ENCODE measurements around the gene REL. TPM values are rescaled to one million over a fixed set of nuclear protein-coding genes. Genes with fewer than 3 reads are reported as not detected.
"Not testable (repeated sequence)": the region's sequence is repeated elsewhere in the genome, so short reads cannot be mapped to it uniquely, and the experiment has no call there.

REL gene
- total RNA-seq, 4 donors from 2014 or later: 15.0 to 32.1 (median 16.9) TPM

DNA sequence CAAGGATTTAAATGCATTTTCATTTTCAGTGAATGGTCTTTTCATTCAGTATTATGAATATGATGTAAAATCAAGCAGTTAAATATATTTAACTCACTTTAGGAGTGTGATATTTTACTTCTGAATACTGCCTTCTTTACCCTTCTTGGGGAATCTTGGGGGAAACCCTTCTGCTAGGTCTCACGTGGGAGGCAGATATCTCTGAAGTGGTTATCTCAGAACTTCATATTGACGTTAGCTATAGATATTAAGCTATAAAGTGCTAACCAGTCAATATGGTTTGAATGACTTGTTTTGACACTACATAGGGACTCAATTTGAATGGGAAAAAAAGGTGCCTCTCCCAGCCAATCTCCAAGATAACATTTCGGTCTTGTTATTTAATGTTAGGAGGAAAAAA, 9.8 kb downstream of the REL start:
- intact Hi-C loops (cut with DNase I): no loop called here
- WGBS, 2 donors: 91 to 92% methylated on average over 3 of the region's 3 CpGs
- H3K9me3 ChIP-seq: no peaks in the 10 kb centered on the region

DNA sequence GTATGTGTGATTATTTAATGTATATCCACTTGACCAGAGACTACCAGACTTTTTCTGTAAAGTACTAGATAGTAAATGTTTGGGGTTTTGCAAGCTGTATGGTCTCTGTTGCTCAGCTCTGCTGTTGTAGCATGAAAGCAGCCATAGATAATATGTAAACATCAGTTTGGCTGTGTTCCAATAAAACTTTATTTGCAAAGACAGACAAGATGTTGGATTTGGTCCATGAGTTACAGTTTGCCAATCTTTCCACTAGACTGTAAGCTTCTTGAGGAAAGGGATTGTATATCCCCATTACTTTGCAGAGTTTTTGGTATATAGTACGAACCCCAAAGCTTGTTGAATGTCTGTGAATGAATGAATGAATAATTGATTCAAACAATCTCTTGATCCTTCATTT, 17.2 kb downstream of the REL start:
- TF ChIP-seq, protein P1, sequence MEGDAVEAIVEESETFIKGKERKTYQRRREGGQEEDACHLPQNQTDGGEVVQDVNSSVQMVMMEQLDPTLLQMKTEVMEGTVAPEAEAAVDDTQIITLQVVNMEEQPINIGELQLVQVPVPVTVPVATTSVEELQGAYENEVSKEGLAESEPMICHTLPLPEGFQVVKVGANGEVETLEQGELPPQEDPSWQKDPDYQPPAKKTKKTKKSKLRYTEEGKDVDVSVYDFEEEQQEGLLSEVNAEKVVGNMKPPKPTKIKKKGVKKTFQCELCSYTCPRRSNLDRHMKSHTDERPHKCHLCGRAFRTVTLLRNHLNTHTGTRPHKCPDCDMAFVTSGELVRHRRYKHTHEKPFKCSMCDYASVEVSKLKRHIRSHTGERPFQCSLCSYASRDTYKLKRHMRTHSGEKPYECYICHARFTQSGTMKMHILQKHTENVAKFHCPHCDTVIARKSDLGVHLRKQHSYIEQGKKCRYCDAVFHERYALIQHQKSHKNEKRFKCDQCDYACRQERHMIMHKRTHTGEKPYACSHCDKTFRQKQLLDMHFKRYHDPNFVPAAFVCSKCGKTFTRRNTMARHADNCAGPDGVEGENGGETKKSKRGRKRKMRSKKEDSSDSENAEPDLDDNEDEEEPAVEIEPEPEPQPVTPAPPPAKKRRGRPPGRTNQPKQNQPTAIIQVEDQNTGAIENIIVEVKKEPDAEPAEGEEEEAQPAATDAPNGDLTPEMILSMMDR (IDR thresholded peaks at IDR 0.05): no peak
- TF ChIP-seq POLR2A (IDR thresholded peaks at IDR 0.05): no peak
- H3K27me3 ChIP-seq: no peaks in the 10 kb centered on the region
- 95 to 98% methylated on average over 1 of the region's 1 CpG for WGBS, 2 donors
- H3K36me3 ChIP-seq: peaks cover 4 to 6% of the 10 kb centered on the region in 2 donors
- DNase-seq: no peak
- peaks cover 0 to 13% of the 10 kb centered on the region in 2 donors for H3K4me1 ChIP-seq
- no peak overlapping the region for H3K27ac ChIP-seq
- no peaks in the 10 kb centered on the region for H3K9me3 ChIP-seq
- intact Hi-C loops (cut with DNase I): no loop called here
- no peak overlapping the region for H3K4me3 ChIP-seq (replicated peaks in 1 of 3)

More for the DNA sequence above, 9.8 kb downstream of the REL start:
- H3K27me3 ChIP-seq: no peaks in the 10 kb centered on the region
- TF ChIP-seq, protein P1 (IDR thresholded peaks at IDR 0.05): no peak
- TF ChIP-seq POLR2A (IDR thresholded peaks at IDR 0.05): no peak
- DNase-seq: no peak
- peaks cover 10 to 11% of the 10 kb centered on the region in 2 donors for H3K4me1 ChIP-seq
- H3K27ac ChIP-seq: no peak overlapping the region
- H3K36me3 ChIP-seq: peaks cover 4 to 6% of the 10 kb centered on the region in 2 donors
- H3K4me3 ChIP-seq (replicated peaks in 1 of 3): no peak overlapping the region

DNA sequence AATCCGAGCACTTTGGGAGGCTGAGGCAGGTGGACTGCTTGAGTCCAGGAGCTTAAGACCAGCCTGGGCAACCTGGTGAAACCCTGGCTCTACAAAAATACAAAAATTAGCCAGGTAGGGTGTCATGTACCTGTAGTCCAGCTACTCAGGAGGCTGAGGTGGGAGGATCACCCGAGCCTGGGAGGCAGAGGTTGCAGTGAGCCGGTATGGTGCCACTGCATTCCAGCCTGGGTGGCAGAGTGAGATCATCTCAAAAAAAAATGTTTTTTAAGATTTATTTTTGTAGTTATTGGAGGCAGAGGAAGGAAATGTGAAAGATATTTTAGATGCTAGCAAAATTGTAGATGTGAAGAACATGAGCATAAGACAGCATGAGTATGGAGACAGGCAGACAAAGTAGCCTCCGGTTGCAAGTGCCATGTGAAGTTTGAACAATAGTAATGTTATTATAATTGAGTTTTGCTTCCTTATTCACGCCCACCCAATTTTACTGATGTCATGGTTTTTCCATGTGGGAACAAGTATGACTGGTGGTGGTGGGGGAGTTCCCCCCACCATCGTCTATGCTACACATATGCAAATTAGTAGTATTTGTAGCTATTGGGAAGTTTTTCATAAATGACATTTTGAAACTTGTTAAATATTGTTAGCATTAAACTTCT, 18.0 kb downstream of the REL start:
- Histone ChIP-seq H3K4me1 (peaks cover 0 to 13% of the 10 kb centered on the region in 2 donors), H3K27me3 (no peaks in the 10 kb centered on the region), H3K9me3 (no peaks in the 10 kb centered on the region), H3K36me3 (peaks cover 4 to 6% of the 10 kb centered on the region in 2 donors), H3K4me3 (replicated peaks in 1 of 3) (no peak overlapping the region), H3K27ac (no peak overlapping the region)
- intact Hi-C loops (cut with DNase I): no loop called here
- TF ChIP-seq, protein P1 (IDR thresholded peaks at IDR 0.05): no peak
- no peak for TF ChIP-seq POLR2A (IDR thresholded peaks at IDR 0.05)
- no peak for DNase-seq
- WGBS, 2 donors: 80 to 85% methylated on average over 6 of the region's 6 CpGs

DNA sequence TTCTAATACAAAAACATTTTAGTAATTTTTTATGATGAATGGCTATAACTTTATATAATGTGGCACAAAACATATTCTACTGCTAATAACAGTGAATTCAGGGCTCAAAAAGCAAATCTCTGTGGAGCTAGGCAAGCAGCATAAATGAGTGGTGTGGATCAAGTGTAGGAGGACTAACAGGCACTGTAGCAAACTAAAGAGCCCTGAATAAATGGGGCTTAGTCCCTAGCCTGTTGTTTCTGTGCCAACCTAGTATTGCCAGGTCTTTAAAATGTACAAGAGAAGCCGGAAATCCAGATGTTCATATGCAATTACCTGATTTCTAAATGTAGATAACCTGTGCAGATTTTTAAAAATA, 18.5 kb downstream of the REL start:
- no peaks in the 10 kb centered on the region for H3K9me3 ChIP-seq
- H3K36me3 ChIP-seq: peaks cover 4% of the 10 kb centered on the region in 2 donors
- H3K27ac ChIP-seq: no peak overlapping the region
- intact Hi-C loops (cut with DNase I): no loop called here
- no peaks in the 10 kb centered on the region for H3K27me3 ChIP-seq
- no peak for DNase-seq
- WGBS, 2 donors: 86 to 89% methylated on average over 1 of the region's 1 CpG
- peaks cover 0 to 13% of the 10 kb centered on the region in 2 donors for H3K4me1 ChIP-seq
- H3K4me3 ChIP-seq (replicated peaks in 1 of 3): no peak overlapping the region
- TF ChIP-seq, protein P1 (IDR thresholded peaks at IDR 0.05): no peak
- TF ChIP-seq POLR2A (IDR thresholded peaks at IDR 0.05): no peak

DNA sequence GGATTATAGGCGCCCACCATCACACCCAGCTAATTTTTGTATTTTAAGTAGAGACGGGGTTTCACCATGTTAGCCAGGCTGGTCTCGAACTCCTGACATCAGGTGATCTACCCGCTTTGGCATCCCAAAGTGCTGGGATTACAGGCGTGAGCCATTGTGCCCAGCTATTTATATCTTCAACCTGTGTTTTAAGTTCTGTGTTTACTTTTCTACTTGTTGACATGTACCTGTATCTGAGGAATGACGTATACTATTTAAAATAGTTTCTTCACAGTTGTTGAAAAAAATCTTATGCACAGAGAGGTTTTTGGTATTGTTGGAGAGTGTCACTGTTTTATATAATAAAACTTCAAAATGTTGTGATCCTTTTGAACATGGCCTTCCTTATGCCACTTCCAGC, 19.9 kb downstream of the REL start:
- H3K27ac ChIP-seq; DNase-seq; H3K4me3 ChIP-seq (replicated peaks in 1 of 3); intact Hi-C loops (cut with DNase I); H3K27me3 ChIP-seq; H3K36me3 ChIP-seq; H3K9me3 ChIP-seq: not testable (repeated sequence)
- H3K4me1 ChIP-seq: peaks cover 0 to 13% of the 10 kb centered on the region in 2 donors
- WGBS, 2 donors: 96 to 97% methylated on average over 6 of the region's 6 CpGs

DNA sequence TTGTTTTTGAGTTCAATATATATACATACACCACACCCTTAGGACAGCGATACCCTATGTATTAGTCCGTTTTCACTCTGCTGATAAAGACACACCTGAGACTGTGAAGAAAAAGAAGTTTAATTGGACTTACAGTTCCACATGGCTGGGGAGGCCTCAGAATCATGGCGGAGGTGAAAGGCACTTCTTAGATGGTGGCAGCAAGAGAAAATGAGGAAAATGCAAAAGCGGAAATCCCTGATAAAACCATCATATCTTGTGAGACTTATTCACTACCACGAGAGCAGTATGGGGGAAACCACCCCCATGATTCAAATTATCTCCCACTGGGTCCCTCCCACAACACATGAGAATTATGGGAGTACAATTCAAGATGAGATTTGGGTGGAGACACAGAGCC, 24.5 kb downstream of the REL start:
- H3K27ac ChIP-seq; H3K27me3 ChIP-seq; H3K4me3 ChIP-seq (replicated peaks in 1 of 3); intact Hi-C loops (cut with DNase I); DNase-seq; H3K9me3 ChIP-seq; H3K36me3 ChIP-seq: not testable (repeated sequence)
- H3K4me1 ChIP-seq: peaks cover 0 to 13% of the 10 kb centered on the region in 2 donors
- 92 to 93% methylated on average over 5 of the region's 5 CpGs for WGBS, 2 donors
